IMR-90 (cell line): ENCODE data around the gene LHPP. TPM values are rescaled to one million over a fixed set of nuclear protein-coding genes. Genes with fewer than 3 reads are reported as not detected.

Experiments used
- ATAC-seq: fragments of 200-7000 bp; cut with Tn5 transposase; 2 replicates; pipeline ENCODE4 v1.9.1; 2020; ENCODE audit warnings: low read depth, mild to moderate bottlenecking, moderate library complexity
- BruUV-seq: library from RNA; stranded (reverse); fragments of 400-500 nt; replicated peaks from 2 replicates; lab custom pipeline; 2021; lab: Mats Ljungman, UMichigan
- CTCF ChIA-PET: fragments of 300-600 bp; formaldehyde crosslinking; extraction: SDS; loops from one replicate; lab custom pipeline; 2021; ENCODE audit warnings: antibody characterized with exemption; lab: Yijun Ruan, JAX
- POLR2A ChIA-PET: fragments of 300-600 bp; sonication (Branson Sonifier 250); formaldehyde crosslinking; loops from one replicate; lab custom pipeline; 2022; ENCODE audit warnings: antibody characterized with exemption; ENCODE audit not compliant: unreplicated experiment; lab: Charles Lee
- DNase-seq: peaks from one replicate; pipeline ENCODE4 v3.0.0; 2013
- H2AFZ ChIP-seq: replicated peaks from 2 replicates; pipeline ENCODE3; 2013; ENCODE audit warnings: low read length, mild to moderate bottlenecking; ENCODE audit not compliant: poor library complexity
- H2AK5ac ChIP-seq: 2 replicates; pipeline ENCODE4 v1.6.1; 2013; ENCODE audit warnings: low read depth, low read length, inconsistent platforms
- H2AK9ac ChIP-seq: replicated peaks from 2 replicates; pipeline ENCODE3; 2013; ENCODE audit warnings: mild to moderate bottlenecking, low read depth, low read length, moderate library complexity; ENCODE audit not compliant: poor library complexity
- H2BK120ac ChIP-seq: 2 replicates; pipeline ENCODE4 v1.6.1; 2013; ENCODE audit warnings: low read depth, low read length, inconsistent platforms
- H2BK15ac ChIP-seq: 3 replicates; pipeline ENCODE4 v1.6.1; 2013; ENCODE audit warnings: low read depth, low read length, inconsistent platforms
- H2BK20ac ChIP-seq: 2 replicates; pipeline ENCODE4 v1.6.1; 2013; ENCODE audit warnings: low read depth, mild to moderate bottlenecking, inconsistent platforms, low read length, moderate library complexity
- H2BK5ac ChIP-seq: 2 replicates; pipeline ENCODE4 v1.6.1; 2013; ENCODE audit warnings: mild to moderate bottlenecking, low read depth, low read length, inconsistent platforms; ENCODE audit not compliant: poor library complexity, severe bottlenecking
- H3K14ac ChIP-seq: replicated peaks from 2 replicates; pipeline ENCODE4 v1.6.1; 2013; ENCODE audit warnings: low read depth, low read length, inconsistent platforms
- H3K18ac ChIP-seq: 2 replicates; pipeline ENCODE4 v1.6.1; 2013; ENCODE audit warnings: low read depth, low read length, control low read depth
- H3K23ac ChIP-seq: 2 replicates; pipeline ENCODE4 v1.6.1; 2013; ENCODE audit warnings: low read depth, low read length, inconsistent platforms
- H3K27ac ChIP-seq: 2 replicates; pipeline ENCODE4 v1.5.1; 2013; ENCODE audit warnings: mild to moderate bottlenecking, control low read depth, low read length; ENCODE audit not compliant: insufficient read depth
- H3K27me3 ChIP-seq: 2 replicates; pipeline ENCODE4 v1.6.1; 2013; ENCODE audit warnings: low read length; ENCODE audit not compliant: control insufficient read depth, insufficient read depth
- H3K36me3 ChIP-seq: 2 replicates; pipeline ENCODE4 v1.6.1; 2013; ENCODE audit warnings: low read length, mixed read lengths; ENCODE audit not compliant: control insufficient read depth, insufficient read depth
- H3K4ac ChIP-seq: 2 replicates; pipeline ENCODE4 v1.6.1; 2013; ENCODE audit warnings: low read depth, low read length, inconsistent platforms
- H3K4me1 ChIP-seq: 2 replicates; pipeline ENCODE4 v1.6.1; 2013; ENCODE audit warnings: low read length, mixed read lengths; ENCODE audit not compliant: control insufficient read depth, insufficient read depth
- H3K4me2 ChIP-seq: 2 replicates; pipeline ENCODE4 v1.6.1; 2013; ENCODE audit warnings: low read depth, mild to moderate bottlenecking, control low read depth, low read length, moderate library complexity
- H3K4me3 ChIP-seq: 2 replicates; pipeline ENCODE4 v1.5.1; 2013; ENCODE audit warnings: low read depth, mild to moderate bottlenecking, control low read depth, low read length, moderate library complexity; ENCODE audit not compliant: insufficient read depth
- H3K56ac ChIP-seq: 2 replicates; pipeline ENCODE4 v1.6.1; 2013; ENCODE audit warnings: low read length, inconsistent platforms; ENCODE audit not compliant: insufficient read depth; ENCODE audit errors: extremely low read depth
- H3K79me1 ChIP-seq, 2 experiments: 2 replicates each; pipeline ENCODE4 v1.6.1; 2013; ENCODE audit warnings: low read length in 2 of 2, inconsistent platforms in 1 of 2, low read depth in 1 of 2
- H3K9ac ChIP-seq: 2 replicates; pipeline ENCODE4 v1.6.1; 2013; ENCODE audit warnings: low read depth, low read length, control low read depth
- H3K9me1 ChIP-seq: 2 replicates; pipeline ENCODE4 v1.6.1; 2013; ENCODE audit warnings: low read length, inconsistent platforms; ENCODE audit not compliant: insufficient read depth
- H3K9me3 ChIP-seq: 2 replicates; pipeline ENCODE4 v1.6.1; 2013; ENCODE audit warnings: low read length; ENCODE audit not compliant: control insufficient read depth, insufficient read depth
- H4K20me1 ChIP-seq: 2 replicates; pipeline ENCODE4 v1.6.1; 2013; ENCODE audit warnings: low read length, inconsistent platforms; ENCODE audit not compliant: insufficient read depth
- H4K5ac ChIP-seq: 2 replicates; pipeline ENCODE4 v1.6.1; 2013; ENCODE audit warnings: mild to moderate bottlenecking, low read depth, low read length, control low read depth
- H4K8ac ChIP-seq, 2 experiments: 2 replicates each; pipeline ENCODE4 v1.6.1; 2013; ENCODE audit warnings: low read depth in 2 of 2, low read length in 2 of 2, control low read depth in 1 of 2, inconsistent platforms in 1 of 2
- H4K91ac ChIP-seq: 2 replicates; pipeline ENCODE4 v1.6.1; 2013; ENCODE audit warnings: low read depth, low read length, inconsistent platforms; ENCODE audit not compliant: insufficient read depth
- BHLHE40 ChIP-seq: fragments of 150-350 bp; IDR thresholded peaks from 2 replicates; pipeline ENCODE4 v1.6.1; 2016; ENCODE audit warnings: mild to moderate bottlenecking, low read depth, low read length
- CEBPB ChIP-seq: IDR thresholded peaks from 2 replicates; pipeline ENCODE4 v1.6.1; 2012; ENCODE audit warnings: low read depth, low read length, improper control_type of control experiment
- CHD1 ChIP-seq: IDR thresholded peaks from 2 replicates; pipeline ENCODE4 v1.6.1; 2012; ENCODE audit warnings: low read depth, low read length, improper control_type of control experiment
- ELK1 ChIP-seq: fragments of 150-350 bp; IDR thresholded peaks from 2 replicates; pipeline ENCODE4 v1.6.1; 2016; ENCODE audit warnings: low read depth, mild to moderate bottlenecking, low read length, moderate library complexity, borderline replicate concordance
- FOS ChIP-seq: fragments of 150-350 bp; IDR thresholded peaks from 2 replicates; pipeline ENCODE4 v1.6.1; 2016; ENCODE audit warnings: low read depth, low read length
- MAFK ChIP-seq: IDR thresholded peaks from 2 replicates; pipeline ENCODE4 v1.6.1; 2012; ENCODE audit warnings: low read depth, low read length, improper control_type of control experiment
- MXI1 ChIP-seq: IDR thresholded peaks from 2 replicates; pipeline ENCODE4 v1.6.1; 2012; ENCODE audit warnings: low read depth, mild to moderate bottlenecking, low read length, moderate library complexity, borderline replicate concordance
- NFE2L2 ChIP-seq: fragments of 150-350 bp; IDR thresholded peaks from 2 replicates; pipeline ENCODE4 v1.6.1; 2016; ENCODE audit warnings: low read depth, mild to moderate bottlenecking, low read length
- RFX5 ChIP-seq: IDR thresholded peaks from 2 replicates; pipeline ENCODE4 v1.8.0; 2012; ENCODE audit warnings: low read depth, mild to moderate bottlenecking, low read length, moderate library complexity
- SMC3 ChIP-seq: fragments of 150-350 bp; IDR thresholded peaks from 2 replicates; pipeline ENCODE4 v1.6.1; 2016; ENCODE audit warnings: low read depth, mild to moderate bottlenecking, antibody characterized with exemption, low read length, moderate library complexity
- WGBS, 2 experiments: methylation state at CpG; one replicate each; pipeline versions ENCODE4 v1.1.5 to v1.1.7; 2013; ENCODE audit warnings: missing lambda C conversion rate in 2 of 2; ENCODE audit not compliant: insufficient read length in 1 of 2; ENCODE audit errors: extremely low coverage in 2 of 2; 5-methylcytosine and 5-hydroxymethylcytosine counted together
- dilution Hi-C: fragments of 300-500 bp; cut with HindIII; formaldehyde crosslinking; loops from one replicate; pipeline ENCODE4 v1.14.3; 2018; ENCODE audit warnings: low sequenced_read_pairs; ENCODE audit not compliant: unreplicated experiment
- in situ Hi-C: fragments of 300-500 bp; cut with MboI; formaldehyde crosslinking; loops from 3 replicates; pipeline ENCODE4 v1.14.3; 2019; ENCODE audit warnings: low sequenced_read_pairs, inconsistent platforms, mixed read lengths
- intact Hi-C: fragments of 100-400 bp; cut with micrococcal nuclease; formaldehyde crosslinking; loops from 2 replicates; pipeline ENCODE4 v1.10.0; 2022
- polyA plus RNA-seq, 3 experiments: library from polyadenylated mRNA; depleted of rRNA; stranded (reverse); fragments of >200 nt; gene quantifications; 2 replicates each; pipeline ENCODE4 v1.2.3, GENCODE V29; 2012; ENCODE audit warnings: low replicate concordance in 1 of 3
- total RNA-seq: library from RNA; depleted of rRNA; stranded (reverse); fragments of >200 nt; gene quantifications from 2 replicates; pipeline ENCODE4 v1.2.3, GENCODE V29; 2012
- TF ChIP-seq, protein P1 (sequence below): fragments of 150-350 bp; IDR thresholded peaks from 2 replicates; pipeline ENCODE4 v1.6.1; 2017; ENCODE audit warnings: mild to moderate bottlenecking, antibody characterized with exemption, low read length, low read depth

LHPP gene
- total and polyA plus RNA-seq, 2 of the 4 experiments (the other 2 are of a cell fraction): 2.7 to 8.3 TPM

DNA sequence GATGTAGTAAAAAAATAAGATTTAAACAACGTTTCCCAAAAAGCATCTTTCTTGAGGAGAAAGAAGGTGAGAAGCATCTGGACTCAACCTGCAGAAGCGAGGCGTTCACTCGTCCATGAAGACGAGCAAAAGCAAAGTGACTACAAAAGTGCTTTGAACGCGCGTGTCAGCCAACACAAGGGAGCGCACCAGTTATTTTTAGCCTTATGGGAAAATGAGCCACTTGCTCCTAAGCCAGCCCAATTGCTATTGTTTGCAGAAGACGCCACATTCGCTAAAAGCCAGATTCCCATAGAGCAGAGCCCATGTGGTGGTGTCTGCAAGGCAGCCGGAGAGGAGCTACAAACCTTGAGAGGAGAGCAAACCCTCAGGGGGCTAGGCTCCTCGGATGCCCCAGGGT, 160.0 kb downstream of the LHPP start:
- in situ Hi-C loops: no loop called here
- DNase-seq (no peak), ATAC-seq (no peak)
- H2BK15ac ChIP-seq: no peak overlapping the region
- BruUV-seq: no TSS peak
- TF ChIP-seq RFX5 (no peak), ELK1 (no peak), MXI1 (no peak), BHLHE40 (no peak), SMC3 (no peak), CHD1 (no peak), MAFK (no peak), CEBPB (no peak), FOS (no peak), NFE2L2 (no peak)
- TF ChIP-seq, protein P1, sequence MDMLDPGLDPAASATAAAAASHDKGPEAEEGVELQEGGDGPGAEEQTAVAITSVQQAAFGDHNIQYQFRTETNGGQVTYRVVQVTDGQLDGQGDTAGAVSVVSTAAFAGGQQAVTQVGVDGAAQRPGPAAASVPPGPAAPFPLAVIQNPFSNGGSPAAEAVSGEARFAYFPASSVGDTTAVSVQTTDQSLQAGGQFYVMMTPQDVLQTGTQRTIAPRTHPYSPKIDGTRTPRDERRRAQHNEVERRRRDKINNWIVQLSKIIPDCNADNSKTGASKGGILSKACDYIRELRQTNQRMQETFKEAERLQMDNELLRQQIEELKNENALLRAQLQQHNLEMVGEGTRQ: no peak
- no peak overlapping the region for H4K91ac ChIP-seq
- H3K9ac ChIP-seq: no peak overlapping the region
- peaks cover 2% of the 10 kb centered on the region; the same call in 1 of the 2 replicates for H3K36me3 ChIP-seq
- CTCF ChIA-PET: no interaction called here
- peaks cover 2% of the 10 kb centered on the region; the same call in 1 of the 2 replicates for H3K4me1 ChIP-seq
- H2BK5ac ChIP-seq: no peak overlapping the region
- 94% methylated on average over 6 of the region's 13 CpGs; no CpG with 5 or more reads in 1 of the 2 experiments for WGBS, 2 experiments
- H3K18ac ChIP-seq: no peak overlapping the region
- H2AK5ac ChIP-seq: no peak overlapping the region
- no peak overlapping the region for H4K8ac ChIP-seq
- no peaks in the 10 kb centered on the region for H3K79me1 ChIP-seq
- H3K4me2 ChIP-seq: no peak overlapping the region
- H3K4ac ChIP-seq: no peak overlapping the region
- no peaks in the 10 kb centered on the region; the same call in 1 of the 2 replicates for H3K9me1 ChIP-seq
- H3K27ac ChIP-seq: no peak overlapping the region
- H3K56ac ChIP-seq: no peak overlapping the region
- intact Hi-C loops: no loop called here
- no peak overlapping the region for H2AK9ac ChIP-seq
- H3K23ac ChIP-seq: no peak overlapping the region
- dilution Hi-C loops: no loop called here
- H3K14ac ChIP-seq: no peak overlapping the region
- no peak overlapping the region for H2BK120ac ChIP-seq
- no peak overlapping the region for H3K4me3 ChIP-seq
- H3K27me3 ChIP-seq: no peaks in the 10 kb centered on the region
- no peak overlapping the region for H2AFZ ChIP-seq
- H4K5ac ChIP-seq: no peak overlapping the region
- POLR2A ChIA-PET: no interaction called here
- H3K9me3 ChIP-seq: no peaks in the 10 kb centered on the region
- no peak overlapping the region for H2BK20ac ChIP-seq
- H4K20me1 ChIP-seq: no peaks in the 10 kb centered on the region; the same call in 1 of the 2 replicates
